Loucy (cell line): ENCODE results near the gene SAPCD2.

Source experiments
- H2AFZ ChIP-seq: fragments of 200-600 bp; sonication (generic); 2 replicates; pipeline ENCODE4 v1.6.0; 2016; ENCODE audit warnings: antibody characterized with exemption, mild to moderate bottlenecking, low read length, moderate library complexity
- H3F3A ChIP-seq: fragments of 200-600 bp; 2 replicates; pipeline ENCODE4 v1.6.0; 2016; ENCODE audit warnings: antibody characterized with exemption, low read depth, mild to moderate bottlenecking
- H3K27me3 ChIP-seq: fragments of 200-600 bp; sonication (generic); 2 replicates; pipeline ENCODE4 v1.6.1; 2014; ENCODE audit warnings: low read length, mild to moderate bottlenecking; ENCODE audit not compliant: insufficient read depth, poor library complexity, severe bottlenecking
- H3K36me3 ChIP-seq: fragments of 200-600 bp; sonication (generic); 2 replicates; pipeline ENCODE4 v1.6.1; 2016; ENCODE audit warnings: low read length; ENCODE audit not compliant: insufficient read depth
- H3K4me1 ChIP-seq: fragments of 200-600 bp; sonication (generic); 2 replicates; pipeline ENCODE4 v1.5.1; 2014; ENCODE audit warnings: low read length, mild to moderate bottlenecking; ENCODE audit not compliant: insufficient read depth, poor library complexity, severe bottlenecking
- H3K4me2 ChIP-seq: fragments of 200-600 bp; sonication (generic); 2 replicates; pipeline ENCODE4 v1.6.0; 2014; ENCODE audit warnings: antibody characterized with exemption, low read length, low read depth, mild to moderate bottlenecking; ENCODE audit not compliant: poor library complexity, severe bottlenecking
- H3K4me3 ChIP-seq: fragments of 200-600 bp; sonication (generic); 2 replicates; pipeline ENCODE4 v1.5.1; 2014; ENCODE audit warnings: low read length, mild to moderate bottlenecking, mixed read lengths; ENCODE audit not compliant: poor library complexity, severe bottlenecking
- H3K79me2 ChIP-seq: fragments of 200-600 bp; sonication (generic); 2 replicates; pipeline ENCODE4 v1.6.1; 2014; ENCODE audit warnings: low read length; ENCODE audit not compliant: insufficient read depth
- H3K9ac ChIP-seq: fragments of 200-600 bp; sonication (generic); 2 replicates; pipeline ENCODE4 v1.6.0; 2014; ENCODE audit warnings: mild to moderate bottlenecking, low read depth, low read length, moderate library complexity; ENCODE audit not compliant: poor library complexity, severe bottlenecking
- H3K9me2 ChIP-seq: fragments of 200-600 bp; sonication (generic); replicated peaks from 2 replicates; pipeline ENCODE4 v1.6.1; 2016; ENCODE audit warnings: low read depth, low read length, mixed read lengths
- H3K9me3 ChIP-seq: fragments of 200-600 bp; sonication (generic); 2 replicates; pipeline ENCODE4 v1.6.1; 2014; ENCODE audit warnings: mild to moderate bottlenecking, antibody characterized with exemption, low read length, low read depth; ENCODE audit not compliant: insufficient read depth
- H4K20me1 ChIP-seq: fragments of 200-600 bp; sonication (generic); 2 replicates; pipeline ENCODE4 v1.6.0; 2014; ENCODE audit warnings: antibody characterized with exemption, low read length, mild to moderate bottlenecking; ENCODE audit not compliant: insufficient read depth, poor library complexity, severe bottlenecking
- CTCF ChIP-seq: fragments of 200-600 bp; sonication (generic); conservative IDR thresholded peaks from 2 replicates; pipeline ENCODE4 v1.5.1; 2014; ENCODE audit warnings: mild to moderate bottlenecking, antibody characterized with exemption, low read length
- EZH2phosphoT487 ChIP-seq: fragments of 200-600 bp; IDR thresholded peaks from 2 replicates; pipeline ENCODE4 v1.6.1; 2018; ENCODE audit warnings: antibody characterized with exemption, mild to moderate bottlenecking, moderate library complexity, borderline replicate concordance

SAPCD2 gene

GRCh38 chr9:137086531-137087408, 16.4 kb upstream of the SAPCD2 start, which contains the start of gene MAN1B1:
Gene MAN1B1 (plus strand): TSS chr9:137086985. CDS start chr9:137087000, 15 bp downstream.
- Histone ChIP-seq H3K9me2 (no peaks in the 10 kb centered on the region), H3K4me1 (peaks cover 20% of the 10 kb centered on the region), H2AFZ (peak within 1 kb of the TSS; percentile 87), H4K20me1 (no peaks in the 10 kb centered on the region), H3K9me3 (no peaks in the 10 kb centered on the region), H3K4me3 (peak within 1 kb of the TSS; percentile 88), H3F3A (no peaks in the 10 kb centered on the region), H3K27me3 (no peaks in the 10 kb centered on the region), H3K79me2 (peaks cover 39% of the 10 kb centered on the region), H3K9ac (peak within 1 kb of the TSS; percentile 92), H3K4me2 (peak within 1 kb of the TSS; percentile 86), H3K36me3 (no peaks in the 10 kb centered on the region)
- no peak for TF ChIP-seq CTCF
- no peak for TF ChIP-seq EZH2phosphoT487

- H3K9me3 ChIP-seq, result no peaks in the 10 kb centered on the region
- H3F3A ChIP-seq, result no peaks in the 10 kb centered on the region
- H3K27me3 ChIP-seq, result no peaks in the 10 kb centered on the region
- H3K9me2 ChIP-seq, result no peaks in the 10 kb centered on the region
- H2AFZ ChIP-seq, result peak overlapping the region; percentile 77
- H3K9ac ChIP-seq, result peak overlapping the region; percentile 77
- peak overlapping the region; percentile 86 for H3K4me2 ChIP-seq
- TF ChIP-seq CTCF, result no peak
- no peak for TF ChIP-seq EZH2phosphoT487
- H4K20me1 ChIP-seq, result no peaks in the 10 kb centered on the region
- H3K79me2 ChIP-seq, result peaks cover 37% of the 10 kb centered on the region
- peaks cover 20% of the 10 kb centered on the region for H3K4me1 ChIP-seq
- H3K4me3 ChIP-seq, result peak overlapping the region; percentile 88
- no peaks in the 10 kb centered on the region for H3K36me3 ChIP-seq
These were observed 15.7 kb upstream of the SAPCD2 start for GRCh38 chr9:137085920-137086530.

GRCh38 chr9:137084526-137084925, 14.2 kb upstream of the SAPCD2 start:
- Histone ChIP-seq H3K4me3 (no peak overlapping the region), H3K9ac (no peak overlapping the region), H3K4me1 (peaks cover 20% of the 10 kb centered on the region), H4K20me1 (no peaks in the 10 kb centered on the region), H3K79me2 (peaks cover 25% of the 10 kb centered on the region), H3F3A (no peaks in the 10 kb centered on the region), H3K4me2 (no peak overlapping the region), H3K27me3 (no peaks in the 10 kb centered on the region), H2AFZ (no peak overlapping the region), H3K9me3 (no peaks in the 10 kb centered on the region), H3K36me3 (no peaks in the 10 kb centered on the region), H3K9me2 (no peaks in the 10 kb centered on the region)
- TF ChIP-seq CTCF (no peak), EZH2phosphoT487 (no peak)
